Peyer's patch (tissue), 4 donors: ENCODE results near the gene CDK13.

Experiments
- POLR2A ChIP-seq, 2 donors: fragments of 450-650 bp; IDR thresholded peaks; one replicate each; pipeline ENCODE4 v1.5.1; 2017; ENCODE audit warnings: antibody characterized with exemption in 2 of 2, mild to moderate bottlenecking in 2 of 2, moderate library complexity in 2 of 2
- TF ChIP-seq, protein P1 (sequence below), 6 experiments: fragments of 450-650 bp in 4 of 6; fragments of 200-600 bp in 2 of 6; sonication (generic) in 1 of 6; IDR thresholded peaks; one replicate each; pipeline ENCODE4 v1.5.1; 2017 to 2019; ENCODE audit warnings: antibody characterized with exemption in 6 of 6, mild to moderate bottlenecking in 3 of 6, moderate library complexity in 1 of 6

DNA sequence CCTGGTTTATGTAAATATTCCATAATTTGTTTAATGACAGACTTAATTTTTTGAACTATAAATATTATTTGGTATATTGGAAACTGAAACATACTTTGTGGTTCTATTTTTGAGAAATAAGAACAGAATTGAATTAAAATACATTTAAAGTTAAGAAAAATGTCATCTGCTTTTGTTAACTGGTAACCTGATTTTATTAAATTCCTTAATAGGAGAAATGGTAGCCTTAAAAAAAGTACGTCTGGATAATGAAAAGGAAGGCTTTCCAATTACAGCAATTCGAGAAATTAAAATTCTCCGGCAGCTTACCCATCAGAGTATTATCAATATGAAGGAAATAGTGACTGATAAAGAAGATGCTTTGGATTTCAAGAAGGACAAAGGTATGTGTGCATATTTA, 51.6 kb downstream of the CDK13 start:
- no peak for TF ChIP-seq POLR2A (IDR thresholded peaks at IDR 0.05)
- TF ChIP-seq, protein P1, sequence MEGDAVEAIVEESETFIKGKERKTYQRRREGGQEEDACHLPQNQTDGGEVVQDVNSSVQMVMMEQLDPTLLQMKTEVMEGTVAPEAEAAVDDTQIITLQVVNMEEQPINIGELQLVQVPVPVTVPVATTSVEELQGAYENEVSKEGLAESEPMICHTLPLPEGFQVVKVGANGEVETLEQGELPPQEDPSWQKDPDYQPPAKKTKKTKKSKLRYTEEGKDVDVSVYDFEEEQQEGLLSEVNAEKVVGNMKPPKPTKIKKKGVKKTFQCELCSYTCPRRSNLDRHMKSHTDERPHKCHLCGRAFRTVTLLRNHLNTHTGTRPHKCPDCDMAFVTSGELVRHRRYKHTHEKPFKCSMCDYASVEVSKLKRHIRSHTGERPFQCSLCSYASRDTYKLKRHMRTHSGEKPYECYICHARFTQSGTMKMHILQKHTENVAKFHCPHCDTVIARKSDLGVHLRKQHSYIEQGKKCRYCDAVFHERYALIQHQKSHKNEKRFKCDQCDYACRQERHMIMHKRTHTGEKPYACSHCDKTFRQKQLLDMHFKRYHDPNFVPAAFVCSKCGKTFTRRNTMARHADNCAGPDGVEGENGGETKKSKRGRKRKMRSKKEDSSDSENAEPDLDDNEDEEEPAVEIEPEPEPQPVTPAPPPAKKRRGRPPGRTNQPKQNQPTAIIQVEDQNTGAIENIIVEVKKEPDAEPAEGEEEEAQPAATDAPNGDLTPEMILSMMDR (IDR thresholded peaks at IDR 0.05) = no peak
